Right lobe of liver (tissue), 6 donors: Measurements from ENCODE around the gene NKX3-2. TPM values are rescaled to one million over a fixed set of nuclear protein-coding genes. Genes with fewer than 3 reads are reported as not detected.

Experiments used
- ATAC-seq, 4 donors: fragments of 200-7000 bp; cut with Tn5 transposase; one replicate each; pipeline ENCODE4 v1.9.1; 2020; ENCODE audit warnings: mild to moderate bottlenecking in 4 of 4, moderate library complexity in 4 of 4
- DNase-seq, 3 donors: peaks; one replicate each; pipeline ENCODE4 v3.0.0-alpha.2; 2020
- H3K27ac ChIP-seq, 3 donors: fragments of 200-600 bp; one replicate each; pipeline ENCODE4 v1.8.0; 2022
- H3K27me3 ChIP-seq, 2 donors: fragments of 200-600 bp; one replicate each; pipeline ENCODE4 v1.8.0; 2022
- H3K36me3 ChIP-seq, 4 donors: fragments of 200-600 bp; sonication (generic) in 1 of 4; one replicate each; pipeline versions ENCODE4 v1.5.1 to v1.8.0; 2017 to 2022; ENCODE audit warnings: control low read depth in 1 of 4
- H3K4me1 ChIP-seq, 4 donors: fragments of 200-600 bp; sonication (generic) in 1 of 4; one replicate each; pipeline versions ENCODE4 v1.5.1 to v1.8.0; 2017 to 2022; ENCODE audit warnings: control low read depth in 1 of 4
- H3K4me3 ChIP-seq, 3 donors: fragments of 200-600 bp; one replicate each; pipeline ENCODE4 v1.8.0; 2022
- H3K9me3 ChIP-seq, 4 donors: fragments of 200-600 bp; sonication (generic) in 1 of 4; one replicate each; pipeline versions ENCODE4 v1.5.1 to v1.8.0; 2017 to 2022; ENCODE audit warnings: control low read depth in 1 of 4
- CTCF ChIP-seq, 4 donors: fragments of 200-600 bp in 3 of 4; fragments of 450-650 bp in 1 of 4; IDR thresholded peaks; one replicate each; pipeline versions ENCODE4 v1.5.1 to v1.8.0; 2016 to 2022; ENCODE audit warnings: antibody characterized with exemption in 4 of 4, mild to moderate bottlenecking in 2 of 4
- POLR2A ChIP-seq: fragments of 450-650 bp; IDR thresholded peaks from one replicate; pipeline ENCODE4 v1.6.1; 2017; ENCODE audit warnings: antibody characterized with exemption, mild to moderate bottlenecking
- WGBS: methylation state at CpG from one replicate; pipeline ENCODE4 v1.1.6; 2018; ENCODE audit warnings: low coverage, low lambda C conversion rate; ENCODE audit not compliant: insufficient coverage; ENCODE audit errors: missing lambda C conversion rate; 5-methylcytosine and 5-hydroxymethylcytosine counted together
- intact Hi-C, 2 donors: fragments of 100-400 bp; cut with DNase I; formaldehyde crosslinking; loops; one replicate each; pipeline versions ENCODE4 v1.11.2 to v1.14.1; 2022
- total RNA-seq, 6 experiments: library from RNA; depleted of rRNA in 2 of 6; stranded (reverse); fragments of >200 nt in 2 of 6; fragmentation: NEBNext Ultra II Directional in 3 of 6; extraction: Animal tissue kit (Norgen Biotek cat#: 25700) in 3 of 6; gene quantifications; one replicate each; pipeline versions ENCODE4 v1.1.0 to v1.2.4, GENCODE V29; 2016 to 2023
- donor health status: DM: no; HTN: yes; CAD: no.
- donor health status: DM: no; HTN: no; CAD: no.
- donor health status: DM: no; HTN: no; CAD: no.
- donor health status: DM: no; HTN: yes; CAD: no.
- donor health status: DM: no; HTN: yes; CAD: no.

Gene NKX3-2
- total RNA-seq, 6 experiments from 2014 or later, result not detected

- WGBS, result 49% methylated on average over 2 of the region's 2 CpGs
- H3K9me3 ChIP-seq, result no peaks in the 10 kb centered on the region
- ATAC-seq, result no peak
These were observed 23.3 kb downstream of the NKX3-2 start for GRCh38 chr4:13521047-13521446.

GRCh38 chr4:13516315-13516860, 27.9 kb downstream of the NKX3-2 start:
- H3K36me3 ChIP-seq, result no peaks in the 10 kb centered on the region
- 75% methylated on average over 3 of the region's 3 CpGs for WGBS
- no peaks in the 10 kb centered on the region for H3K27me3 ChIP-seq
- ATAC-seq, result no peak
- H3K27ac ChIP-seq, result no peak overlapping the region
- H3K4me1 ChIP-seq, result no peaks in the 10 kb centered on the region
- DNase-seq, result no peak
- intact Hi-C loops, result no loop called here
- TF ChIP-seq CTCF (IDR thresholded peaks at IDR 0.05), result no peak
- no peak for TF ChIP-seq POLR2A
- no peaks in the 10 kb centered on the region for H3K9me3 ChIP-seq
- H3K4me3 ChIP-seq, result no peak overlapping the region

More at GRCh38 chr4:13521047-13521446, 23.3 kb downstream of the NKX3-2 start:
- intact Hi-C loops, result no loop called here
- H3K27me3 ChIP-seq, result peaks cover 0 to 14% of the 10 kb centered on the region in 2 donors
- H3K4me1 ChIP-seq, result no peaks in the 10 kb centered on the region
- no peak for DNase-seq
- H3K4me3 ChIP-seq, result no peak overlapping the region
- TF ChIP-seq POLR2A, result no peak
- no peak for TF ChIP-seq CTCF (IDR thresholded peaks at IDR 0.05)
- H3K36me3 ChIP-seq, result no peaks in the 10 kb centered on the region
- no peak overlapping the region for H3K27ac ChIP-seq

- TF ChIP-seq CTCF (IDR thresholded peaks at IDR 0.05) (no peak), POLR2A (no peak)
- Histone ChIP-seq H3K36me3 (no peaks in the 10 kb centered on the region), H3K27me3 (no peaks in the 10 kb centered on the region), H3K9me3 (no peaks in the 10 kb centered on the region), H3K4me3 (no peak overlapping the region), H3K27ac (no peak overlapping the region), H3K4me1 (no peaks in the 10 kb centered on the region)
- no peak for ATAC-seq
- intact Hi-C loops, result no loop called here
- WGBS, result 27% methylated on average over 5 of the region's 5 CpGs
- no peak for DNase-seq
These were observed 29.0 kb downstream of the NKX3-2 start for GRCh38 chr4:13515268-13515667.

GRCh38 chr4:13514722-13515121, 29.6 kb downstream of the NKX3-2 start:
- Histone ChIP-seq H3K27me3 (no peaks in the 10 kb centered on the region), H3K9me3 (no peaks in the 10 kb centered on the region), H3K4me3 (no peak overlapping the region), H3K27ac (no peak overlapping the region), H3K4me1 (no peaks in the 10 kb centered on the region), H3K36me3 (no peaks in the 10 kb centered on the region)
- WGBS, result 63% methylated on average over 4 of the region's 4 CpGs
- DNase-seq (no peak), ATAC-seq (no peak)
- intact Hi-C loops, result no loop called here
- TF ChIP-seq CTCF (IDR thresholded peaks at IDR 0.05), result no peak
- no peak for TF ChIP-seq POLR2A

- TF ChIP-seq POLR2A (no peak), CTCF (IDR thresholded peaks at IDR 0.05) (no peak)
- intact Hi-C loops, result no loop called here
- H3K36me3 ChIP-seq, result no peaks in the 10 kb centered on the region
- H3K27ac ChIP-seq, result no peak overlapping the region
- H3K4me1 ChIP-seq, result no peaks in the 10 kb centered on the region
- no peaks in the 10 kb centered on the region for H3K9me3 ChIP-seq
- ATAC-seq (no peak), DNase-seq (no peak)
- H3K4me3 ChIP-seq, result no peak overlapping the region
- H3K27me3 ChIP-seq, result no peaks in the 10 kb centered on the region
These were observed 33.2 kb downstream of the NKX3-2 start for GRCh38 chr4:13511101-13511500.
